Embryonic facial prominence (tissue), 1 donor: ENCODE data around the gene ACSS1.

Experiments
- DNase-seq: peaks from one replicate; pipeline ENCODE4 v3.0.0-alpha.2; 2016; ENCODE audit errors: extremely low spot score

The ACSS1 gene

DNA sequence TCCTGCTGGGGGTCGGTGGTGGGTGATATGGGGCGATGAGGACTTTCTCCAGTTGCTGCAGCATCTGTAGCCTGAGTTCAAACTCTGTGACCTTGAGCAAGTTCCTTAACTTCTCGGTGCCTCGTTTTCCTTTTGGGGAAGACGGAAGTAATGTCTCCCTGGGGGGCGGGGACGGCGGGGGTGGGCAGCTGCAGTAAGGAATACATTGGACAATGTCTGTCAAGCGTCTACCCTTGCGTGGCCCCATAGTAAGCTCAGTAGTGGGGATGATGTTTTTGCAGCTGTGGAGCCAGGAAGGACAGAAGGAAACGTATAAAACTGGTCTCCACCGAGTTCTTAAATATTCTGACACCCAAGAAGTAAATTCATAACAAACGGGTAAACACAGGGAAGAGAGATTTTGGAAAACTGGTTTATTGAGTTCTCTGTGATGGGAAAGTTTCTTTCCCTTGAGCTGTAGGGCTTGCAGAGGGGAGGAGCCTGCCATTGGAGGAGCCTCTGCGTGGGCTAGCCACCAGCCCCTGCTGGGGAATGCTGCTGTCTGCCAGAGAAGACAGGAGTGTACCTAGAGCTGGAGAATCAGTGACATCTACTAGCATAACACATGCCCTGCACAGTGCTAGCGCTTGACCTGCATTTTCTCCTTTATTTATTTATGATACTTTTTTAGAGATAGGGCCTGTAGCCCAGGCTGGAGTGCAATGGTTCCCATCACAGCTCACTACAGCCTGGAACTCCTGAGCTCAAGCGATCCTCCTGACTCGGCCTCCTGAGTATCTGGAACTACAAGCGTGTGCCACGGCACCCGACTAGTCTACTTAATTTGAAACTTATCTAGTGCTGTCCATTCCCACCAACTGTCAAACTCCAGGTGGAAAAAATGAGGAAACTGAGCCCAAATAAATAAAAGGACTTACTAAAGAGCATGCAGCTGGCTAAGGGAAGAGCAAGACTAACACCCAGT, 1.2 kb upstream of the ACSS1 start:
- DNase-seq: no peak

DNA sequence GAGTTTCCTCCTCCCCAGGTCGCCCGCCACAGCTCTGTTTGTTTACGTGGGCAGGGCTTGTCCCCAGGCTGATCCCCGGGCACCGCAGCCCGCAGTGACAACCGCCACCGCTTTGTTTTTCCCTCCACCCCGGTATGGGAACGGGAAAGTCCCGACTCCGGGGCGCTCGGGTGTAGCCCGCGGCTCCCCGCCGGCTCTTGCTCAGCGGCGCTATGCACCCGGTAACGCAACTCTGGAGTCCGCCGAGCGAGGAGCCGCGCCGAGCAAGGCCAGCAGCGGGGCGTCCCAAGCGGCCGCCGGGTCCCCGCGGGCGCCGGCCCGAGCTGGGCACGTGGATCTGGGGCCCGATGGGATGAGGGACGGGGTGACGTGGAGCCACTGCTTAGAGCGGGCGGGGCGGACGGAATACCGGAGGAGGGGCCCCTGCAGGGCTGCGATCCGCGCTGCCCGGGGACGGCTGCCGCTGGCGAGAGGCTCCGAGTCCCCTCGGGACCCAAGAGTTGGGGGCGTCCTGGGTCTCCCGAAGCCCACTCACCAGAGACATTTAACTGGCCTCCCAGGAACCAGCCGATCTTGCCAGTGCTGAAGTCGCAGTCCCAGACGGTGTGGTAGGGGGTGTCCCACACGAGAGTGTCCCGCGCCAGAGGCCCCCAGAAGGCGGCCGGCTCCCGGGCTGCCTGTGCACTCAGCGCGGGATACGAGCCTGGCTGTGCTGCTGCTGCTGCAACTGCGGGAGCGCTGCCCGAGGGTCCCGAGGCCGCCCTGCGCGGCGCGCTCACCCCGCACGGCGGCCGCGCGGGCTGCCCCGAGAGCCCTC, 497 bp downstream of the ACSS1 start:
- DNase-seq: no peak

GRCh38 chr20:25056690-25057233, 1.2 kb downstream of the ACSS1 start:
- DNase-seq: no peak

- DNase-seq: no peak
Measured at GRCh38 chr20:25055711-25056495, 2.0 kb downstream of the ACSS1 start.

DNA sequence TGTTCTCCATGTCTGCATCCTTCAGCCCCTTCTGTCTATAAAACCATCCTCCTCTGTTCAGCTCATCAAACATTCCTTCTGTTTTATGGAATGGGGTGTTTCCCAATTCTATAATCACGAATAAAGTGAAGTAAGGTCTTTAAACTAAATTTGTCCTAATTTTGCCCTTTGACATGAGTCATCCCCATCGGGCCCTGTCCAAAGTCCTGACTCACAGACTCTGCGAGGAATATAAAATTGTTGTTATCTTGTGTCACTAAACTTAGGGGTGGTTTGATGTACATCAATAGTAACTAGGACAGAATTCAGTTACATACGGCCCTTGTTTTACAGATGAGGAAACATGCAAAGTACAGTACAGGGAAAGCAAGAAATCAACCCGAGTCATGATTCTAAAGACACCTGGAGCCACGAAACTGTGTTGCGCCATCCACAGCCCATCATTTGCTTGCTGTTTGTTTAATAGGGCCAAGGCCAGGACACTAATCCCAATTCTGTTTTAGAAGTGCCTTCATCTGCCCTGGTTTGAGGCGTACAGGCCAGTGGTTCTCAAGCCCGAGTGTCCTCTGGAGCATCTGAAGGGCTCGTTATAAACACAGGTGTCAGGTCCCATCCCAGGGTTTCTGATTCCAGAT, 2.8 kb downstream of the ACSS1 start:
- DNase-seq: no peak

DNA sequence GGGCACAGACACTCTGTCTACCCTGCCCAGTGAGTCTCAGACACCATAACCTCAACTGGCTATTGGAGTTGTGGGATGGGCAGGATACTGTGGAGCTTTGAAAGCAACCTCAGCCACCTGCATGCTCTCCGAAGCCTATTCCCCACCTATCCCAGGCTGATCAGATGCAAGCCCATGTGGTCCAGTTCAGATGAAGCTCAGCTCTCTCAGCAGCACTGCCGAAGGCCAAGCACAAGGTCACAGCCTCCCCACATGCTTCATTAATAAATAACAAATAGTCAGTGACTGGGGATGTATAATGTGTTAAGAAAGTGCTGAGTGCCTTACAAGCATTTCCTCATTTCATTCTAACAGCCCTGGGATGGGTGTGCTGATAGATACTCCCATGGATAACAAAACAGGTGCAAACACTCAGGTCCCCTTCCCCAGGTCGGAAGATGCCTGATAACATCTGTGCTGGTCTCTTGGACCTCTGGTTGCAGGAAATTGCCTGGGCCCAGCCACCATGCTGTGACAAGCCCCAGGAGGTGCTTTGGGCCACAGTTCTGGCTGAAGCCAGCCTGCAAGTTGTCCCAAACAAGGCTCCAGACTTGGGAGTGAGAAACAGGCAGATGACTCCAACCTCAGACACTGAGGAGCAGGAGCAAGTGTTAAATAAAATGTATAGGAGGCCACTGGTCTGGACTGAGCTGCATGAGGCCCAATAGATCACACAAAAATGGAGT, 3.7 kb downstream of the ACSS1 start:
- DNase-seq: no peak

- DNase-seq: no peak
Measured at GRCh38 chr20:25053255-25054031, 4.5 kb downstream of the ACSS1 start.

DNA sequence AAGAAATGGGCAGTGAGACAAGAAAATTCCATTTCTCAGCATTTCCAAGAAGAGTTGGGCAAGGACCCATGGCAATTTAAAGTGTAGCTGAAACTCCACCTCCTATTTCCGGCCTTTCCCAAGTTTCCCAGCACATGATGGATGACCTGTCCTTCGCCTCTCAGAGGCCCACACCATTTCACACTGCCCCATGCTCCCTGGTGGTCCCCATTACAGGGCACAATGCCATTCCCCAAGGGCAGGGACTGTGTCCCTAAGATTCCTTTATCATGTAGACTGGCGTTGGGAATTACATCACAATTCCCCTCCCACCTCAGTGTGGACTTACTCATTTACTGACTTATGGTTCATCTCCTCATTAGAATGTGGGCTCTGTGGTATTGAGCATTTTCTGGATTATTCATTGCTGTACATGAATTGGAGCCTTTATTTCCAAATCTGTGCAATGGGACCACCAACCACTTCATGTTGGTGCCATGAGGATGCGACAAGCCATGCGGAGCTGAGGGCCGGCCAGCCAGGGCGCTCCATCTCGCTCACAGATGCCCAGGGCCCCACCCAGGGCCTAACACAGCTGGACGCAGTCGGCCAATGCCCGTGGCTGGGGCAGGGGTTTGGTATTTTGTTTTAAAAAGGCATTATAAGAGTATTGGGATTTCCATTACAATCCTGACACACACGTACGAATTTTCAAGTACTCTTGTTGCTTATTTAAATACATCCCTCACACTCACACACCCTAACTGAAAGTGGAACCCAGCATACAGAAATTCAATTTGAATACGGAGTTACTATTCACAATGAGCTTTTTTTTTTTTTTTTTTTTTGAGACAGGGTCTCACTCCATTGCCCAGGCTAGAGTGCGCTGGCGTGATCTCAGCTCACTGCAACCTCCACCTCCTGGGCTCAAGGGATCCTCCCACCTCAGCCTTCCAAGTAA, 5.4 kb downstream of the ACSS1 start:
- DNase-seq: no peak

DNA sequence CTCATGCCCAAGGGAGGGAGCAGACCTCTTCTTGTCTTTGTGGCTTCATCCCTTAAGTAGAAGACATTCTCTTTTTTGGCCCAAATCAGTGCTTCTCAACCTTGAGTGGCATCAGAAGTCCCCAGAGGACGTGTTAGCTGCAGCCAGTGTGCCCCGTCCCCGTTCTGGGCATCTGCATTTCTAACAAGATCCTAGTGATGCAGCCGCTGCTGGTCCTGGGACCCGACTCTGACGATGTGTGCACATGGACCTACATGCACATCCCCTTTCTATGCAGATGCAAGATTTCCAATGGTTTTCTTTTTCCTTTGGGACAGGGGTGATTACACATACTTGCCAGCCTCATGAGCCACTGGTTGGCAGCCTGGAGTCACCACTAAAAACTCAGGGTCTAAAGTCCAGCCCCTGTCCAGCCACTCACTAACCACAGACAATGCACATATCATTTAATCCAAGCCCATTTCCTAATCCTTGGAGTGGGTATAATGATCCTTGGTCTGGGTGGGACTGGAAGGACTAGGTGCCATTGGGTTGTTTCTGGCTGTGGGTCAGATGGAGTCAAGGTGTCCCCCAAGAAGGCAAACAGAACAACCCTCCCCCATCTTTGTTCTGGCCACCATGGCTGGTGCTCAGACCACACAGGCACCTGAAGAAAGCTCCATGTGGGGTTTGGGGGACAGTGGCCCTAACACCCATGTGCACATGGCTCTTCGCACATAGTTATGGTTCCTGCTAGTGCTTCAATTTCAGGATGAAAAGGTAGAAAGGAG, 6.4 kb downstream of the ACSS1 start:
- no peak for DNase-seq

- no peak for DNase-seq
Measured at GRCh38 chr20:25050501-25051350, 7.2 kb downstream of the ACSS1 start.

- no peak for DNase-seq
Measured at GRCh38 chr20:25050082-25050481, 7.9 kb downstream of the ACSS1 start.

DNA sequence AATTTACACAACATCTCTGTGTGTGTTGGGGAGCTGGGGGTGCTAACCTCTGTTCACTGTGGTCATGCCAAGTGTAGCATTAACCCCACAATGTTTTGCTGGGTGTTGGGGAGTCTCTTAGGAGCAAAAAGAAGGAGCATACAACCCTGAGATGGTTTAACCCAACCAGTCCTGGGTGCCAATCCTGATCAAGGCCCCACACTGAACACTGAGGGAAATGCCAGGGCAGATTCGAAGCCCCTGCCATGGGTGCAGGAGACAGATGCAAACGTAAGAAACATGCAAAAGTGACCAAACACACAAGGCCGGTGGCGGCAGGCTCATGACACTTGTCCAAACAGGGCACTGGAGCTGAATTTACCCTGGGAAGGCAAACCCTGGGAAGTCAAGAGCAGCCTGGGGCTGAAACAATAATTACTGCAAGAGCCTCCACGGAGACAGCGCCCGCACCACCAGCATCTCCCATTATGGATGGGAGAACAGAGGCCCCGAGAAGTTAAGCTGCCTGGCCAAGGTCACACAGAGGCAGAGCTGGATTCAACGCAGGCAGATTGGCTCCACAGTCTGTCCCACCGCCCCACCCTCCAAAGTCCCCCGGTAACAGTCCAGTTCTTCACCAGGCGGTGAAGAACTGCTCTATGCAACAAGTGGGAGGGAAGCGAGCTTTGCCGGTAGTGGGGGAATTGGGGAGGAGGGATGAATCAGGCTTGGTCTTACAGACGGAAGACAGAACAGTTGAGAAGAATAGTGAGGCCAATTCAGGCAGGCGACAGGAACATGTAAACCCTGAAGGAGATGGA, 8.5 kb downstream of the ACSS1 start:
- no peak for DNase-seq

DNA sequence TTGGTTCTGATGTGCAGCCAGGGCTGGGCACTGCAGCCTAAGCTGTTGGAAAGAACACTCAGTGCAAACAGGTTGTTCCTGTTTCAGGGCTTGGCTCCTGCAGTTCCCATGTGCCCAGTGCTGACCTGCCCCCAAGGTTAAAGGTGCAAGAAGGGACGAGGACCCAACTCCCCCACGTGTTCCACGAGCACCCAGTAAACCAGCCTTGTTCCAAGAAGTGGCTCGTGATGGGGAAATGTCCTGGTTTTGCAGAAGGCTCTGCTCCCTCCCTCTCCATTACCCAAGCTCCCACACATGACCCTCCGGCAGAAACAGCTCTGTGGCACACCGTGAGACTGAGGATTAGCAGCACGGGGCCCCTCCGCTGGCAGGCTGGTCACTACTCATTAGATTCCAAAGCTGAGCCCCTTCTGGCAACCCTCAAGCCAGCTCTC, 9.4 kb downstream of the ACSS1 start:
- DNase-seq: no peak

DNA sequence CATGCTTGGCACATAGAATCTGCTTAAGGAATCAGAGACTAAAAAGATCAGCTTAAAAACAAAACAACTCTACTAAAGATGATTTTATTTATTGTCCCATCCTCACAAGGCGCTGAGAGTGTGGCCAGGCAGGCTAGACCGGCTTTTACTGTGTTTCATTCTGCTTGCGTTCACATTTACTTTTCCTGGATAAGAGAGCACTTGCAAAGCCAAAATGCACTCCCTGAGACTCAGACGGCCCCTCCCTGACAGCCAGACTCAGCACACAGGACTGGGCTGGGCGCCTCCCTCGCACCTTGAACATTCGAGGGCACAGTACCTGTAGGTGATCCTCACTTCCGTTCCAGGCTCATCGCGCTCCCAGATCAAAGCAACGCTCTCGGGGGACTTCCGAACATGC, 10.2 kb downstream of the ACSS1 start:
- DNase-seq: no peak

DNA sequence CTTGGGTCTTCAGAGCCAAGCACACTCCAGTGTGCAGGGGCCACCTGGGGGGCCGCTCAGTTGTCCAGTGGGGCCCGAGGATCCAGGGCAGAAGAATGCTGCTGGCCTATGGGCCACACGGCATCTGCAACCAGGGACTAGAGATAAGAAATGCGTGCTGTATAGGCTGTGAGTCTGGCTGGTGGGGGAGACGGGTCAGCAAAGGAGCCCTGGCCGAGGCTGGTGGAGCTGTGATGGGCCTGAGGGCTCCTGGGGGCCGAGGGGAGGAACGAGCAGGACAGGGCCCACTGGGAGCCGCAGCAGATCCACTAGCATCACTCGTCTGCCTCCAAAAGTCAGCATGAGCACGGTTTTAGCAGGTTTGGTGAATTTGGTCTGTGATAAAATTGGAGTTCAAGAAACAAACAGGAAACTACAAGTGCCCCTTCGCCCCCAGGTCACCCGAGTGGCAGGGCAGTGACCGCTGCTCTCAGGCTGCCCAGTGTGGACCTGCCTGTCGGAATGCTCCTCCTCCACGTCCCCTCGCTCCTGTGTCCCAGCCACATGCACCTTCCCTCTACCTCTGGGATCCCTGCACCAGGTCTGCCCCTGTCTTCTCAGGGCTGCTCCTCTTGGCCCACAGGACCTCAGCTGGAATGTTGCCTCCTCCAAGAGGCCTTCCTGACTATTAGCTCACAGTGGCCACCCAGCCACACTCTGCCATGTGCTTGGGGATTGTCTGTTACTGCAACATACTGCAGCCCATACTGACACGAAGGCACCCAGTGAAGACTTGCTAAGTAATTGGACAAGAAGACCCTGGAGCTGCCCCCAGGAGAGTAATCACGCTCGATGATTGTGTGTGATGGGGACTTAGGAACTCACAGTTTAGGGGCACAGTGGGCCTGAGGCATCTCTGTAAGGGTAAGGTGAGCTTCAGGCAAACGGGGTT, 10.9 kb downstream of the ACSS1 start:
- DNase-seq: no peak
